Measurements from ENCODE around the gene PIP5K1B. TPM values are rescaled to one million over a fixed set of nuclear protein-coding genes. Genes with fewer than 3 reads are reported as not detected.

Gene PIP5K1B
- total and polyA plus RNA-seq, 10 of the 15 experiments (the other 5 are each of a cell fraction or from before 2014, with no cell fraction given): 6.8 to 16.3 (median 10.6) TPM

DNA sequence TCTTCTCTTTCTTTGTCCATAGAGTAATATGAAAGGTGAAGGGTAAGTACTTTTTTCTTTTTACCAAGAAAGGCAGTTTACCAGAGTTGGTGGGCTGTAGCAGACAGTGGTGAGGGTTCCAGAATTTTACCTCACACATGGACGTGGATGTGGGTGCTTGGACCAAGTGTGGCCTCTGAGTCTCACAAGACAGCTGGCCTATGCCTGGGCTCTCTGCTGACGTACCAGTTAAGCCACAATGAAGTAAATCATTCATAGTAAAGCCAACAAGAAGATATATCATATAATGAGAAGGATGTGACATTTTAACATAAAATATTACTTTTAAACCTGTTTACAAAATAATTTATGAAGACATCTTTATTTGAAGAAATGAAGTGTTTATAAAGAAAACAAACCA lies 202.9 kb downstream of the PIP5K1B start:
- no TSS peak for BruUV-seq (replicated peaks)
- intact Hi-C loops (cut with micrococcal nuclease; ENCODE audit: unreplicated experiment): no loop called here
- CTCF ChIA-PET: interaction anchor here (1.1 kb wide), 1 partner anchor 9 kb away, joined by 3 read pairs; no protein-coding TSS in a partner anchor
- Histone ChIP-seq H2AFZ (ENCODE audit: control insufficient read depth, low read depth, low read length) (no peak overlapping the region), H3K4me1 (ENCODE audit: control insufficient read depth, insufficient read depth, low read length) (peaks cover 4% of the 10 kb centered on the region; the same call in 1 of the 2 replicates), H3K27ac (ENCODE audit: control insufficient read depth, insufficient read depth) (no peak overlapping the region), H3K27me3 (replicated peaks in 1 of 2; ENCODE audit: control insufficient read depth in 2 of 2, insufficient read depth in 2 of 2, low read length in 1 of 2) (no peaks in the 10 kb centered on the region), H3K9ac (ENCODE audit: control insufficient read depth, insufficient read depth, low read length) (no peak overlapping the region), H3K4me3 (no peak overlapping the region), H4K20me1 (ENCODE audit: control insufficient read depth, insufficient read depth) (no peaks in the 10 kb centered on the region), H3K79me2 (ENCODE audit: control insufficient read depth, insufficient read depth, low read length) (no peaks in the 10 kb centered on the region), H3K9me3 (replicated peaks; ENCODE audit: control insufficient read depth, insufficient read depth, low read length) (no peaks in the 10 kb centered on the region), H3K36me3 (ENCODE audit: control insufficient read depth in 2 of 2, insufficient read depth in 2 of 2, low read length in 1 of 2) (no peaks in the 10 kb centered on the region), H3K4me2 (ENCODE audit: control insufficient read depth, insufficient read depth) (no peak overlapping the region)
- FAIRE-seq: no peak
- no peak for ATAC-seq
- WGBS (ENCODE audit: insufficient coverage, insufficient replicate concordance, low lambda C conversion rate, missing lambda C conversion rate): 100% methylated on average over 2 of the region's 2 CpGs
- DNase-seq (ENCODE audit: low read depth, low spot score): no peak
- SMC1A ChIA-PET (ENCODE audit: uncharacterized antibody, unreplicated experiment): interaction anchor here (0.9 to 1.0 kb wide), 2 partner anchors 11 to 340 kb away, joined by 3 read pairs; no protein-coding TSS in a partner anchor
- RAD21 ChIA-PET (ENCODE audit: unreplicated experiment): no interaction called here
- TF ChIP-seq KAT2A (conservative IDR thresholded peaks at IDR 0.05; ENCODE audit: control insufficient read depth, low read depth, low read length) (no peak), SP1 (IDR thresholded peaks at IDR 0.05; ENCODE audit: low read depth, low read length) (no peak), ASH2L (IDR thresholded peaks at IDR 0.05; ENCODE audit: borderline replicate concordance, low read depth) (no peak), CHD1 (IDR thresholded peaks at IDR 0.05; ENCODE audit: low read depth, low read length) (no peak), MTA3 (IDR thresholded peaks at IDR 0.05; ENCODE audit: borderline replicate concordance, low read length) (no peak), FOS (IDR thresholded peaks at IDR 0.05; ENCODE audit: borderline replicate concordance, extremely low read depth, insufficient read length) (no peak), CBFB (IDR thresholded peaks at IDR 0.05; ENCODE audit: low read depth) (no peak), GATAD2B (conservative IDR thresholded peaks at IDR 0.05; ENCODE audit: low read depth) (no peak), NBN (IDR thresholded peaks at IDR 0.05) (no peak), STAT3 (IDR thresholded peaks at IDR 0.05; ENCODE audit: low read depth, low read length) (no peak), LARP7 (IDR thresholded peaks at IDR 0.05) (no peak), RAD21 (IDR thresholded peaks at IDR 0.05; ENCODE audit: insufficient read depth, low read depth, low read length) (no peak), RB1 (IDR thresholded peaks at IDR 0.05; ENCODE audit: borderline replicate concordance) (no peak), HCFC1 (IDR thresholded peaks at IDR 0.05; ENCODE audit: low read length) (no peak), HDAC2 (IDR thresholded peaks at IDR 0.05) (no peak)
- TF ChIP-seq, protein P1, sequence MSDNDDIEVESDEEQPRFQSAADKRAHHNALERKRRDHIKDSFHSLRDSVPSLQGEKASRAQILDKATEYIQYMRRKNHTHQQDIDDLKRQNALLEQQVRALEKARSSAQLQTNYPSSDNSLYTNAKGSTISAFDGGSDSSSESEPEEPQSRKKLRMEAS (IDR thresholded peaks at IDR 0.05; ENCODE audit: low read depth, low read length): no peak
- TF ChIP-seq, protein P2, sequence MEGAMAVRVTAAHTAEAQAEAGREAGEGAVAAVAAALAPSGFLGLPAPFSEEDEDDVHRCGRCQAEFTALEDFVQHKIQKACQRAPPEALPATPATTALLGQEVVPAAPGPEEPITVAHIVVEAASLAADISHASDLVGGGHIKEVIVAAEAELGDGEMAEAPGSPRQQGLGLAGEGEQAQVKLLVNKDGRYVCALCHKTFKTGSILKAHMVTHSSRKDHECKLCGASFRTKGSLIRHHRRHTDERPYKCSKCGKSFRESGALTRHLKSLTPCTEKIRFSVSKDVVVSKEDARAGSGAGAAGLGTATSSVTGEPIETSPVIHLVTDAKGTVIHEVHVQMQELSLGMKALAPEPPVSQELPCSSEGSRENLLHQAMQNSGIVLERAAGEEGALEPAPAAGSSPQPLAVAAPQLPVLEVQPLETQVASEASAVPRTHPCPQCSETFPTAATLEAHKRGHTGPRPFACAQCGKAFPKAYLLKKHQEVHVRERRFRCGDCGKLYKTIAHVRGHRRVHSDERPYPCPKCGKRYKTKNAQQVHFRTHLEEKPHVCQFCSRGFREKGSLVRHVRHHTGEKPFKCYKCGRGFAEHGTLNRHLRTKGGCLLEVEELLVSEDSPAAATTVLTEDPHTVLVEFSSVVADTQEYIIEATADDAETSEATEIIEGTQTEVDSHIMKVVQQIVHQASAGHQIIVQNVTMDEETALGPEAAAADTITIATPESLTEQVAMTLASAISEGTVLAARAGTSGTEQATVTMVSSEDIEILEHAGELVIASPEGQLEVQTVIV (IDR thresholded peaks at IDR 0.05; ENCODE audit: borderline replicate concordance, partially characterized antibody): no peak
- TF ChIP-seq, protein P3, sequence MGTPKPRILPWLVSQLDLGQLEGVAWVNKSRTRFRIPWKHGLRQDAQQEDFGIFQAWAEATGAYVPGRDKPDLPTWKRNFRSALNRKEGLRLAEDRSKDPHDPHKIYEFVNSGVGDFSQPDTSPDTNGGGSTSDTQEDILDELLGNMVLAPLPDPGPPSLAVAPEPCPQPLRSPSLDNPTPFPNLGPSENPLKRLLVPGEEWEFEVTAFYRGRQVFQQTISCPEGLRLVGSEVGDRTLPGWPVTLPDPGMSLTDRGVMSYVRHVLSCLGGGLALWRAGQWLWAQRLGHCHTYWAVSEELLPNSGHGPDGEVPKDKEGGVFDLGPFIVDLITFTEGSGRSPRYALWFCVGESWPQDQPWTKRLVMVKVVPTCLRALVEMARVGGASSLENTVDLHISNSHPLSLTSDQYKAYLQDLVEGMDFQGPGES (IDR thresholded peaks at IDR 0.05): no peak
- POLR2A ChIA-PET: no interaction called here
- in situ Hi-C loops (cut with MboI): loop anchor here (5.0 kb wide), 1 partner anchor 326 kb away; no protein-coding TSS in a partner anchor
